ENCODE measurements around the gene CPLANE1. TPM values are rescaled to one million over a fixed set of nuclear protein-coding genes. Genes with fewer than 3 reads are reported as not detected.
A peak's percentile ranks its signal among the peaks of the same experiment; 100 is the strongest.

The CPLANE1 gene
- total RNA-seq, 4 donors from 2014 or later: 6.3 to 28.2 (median 12.0) TPM

DNA sequence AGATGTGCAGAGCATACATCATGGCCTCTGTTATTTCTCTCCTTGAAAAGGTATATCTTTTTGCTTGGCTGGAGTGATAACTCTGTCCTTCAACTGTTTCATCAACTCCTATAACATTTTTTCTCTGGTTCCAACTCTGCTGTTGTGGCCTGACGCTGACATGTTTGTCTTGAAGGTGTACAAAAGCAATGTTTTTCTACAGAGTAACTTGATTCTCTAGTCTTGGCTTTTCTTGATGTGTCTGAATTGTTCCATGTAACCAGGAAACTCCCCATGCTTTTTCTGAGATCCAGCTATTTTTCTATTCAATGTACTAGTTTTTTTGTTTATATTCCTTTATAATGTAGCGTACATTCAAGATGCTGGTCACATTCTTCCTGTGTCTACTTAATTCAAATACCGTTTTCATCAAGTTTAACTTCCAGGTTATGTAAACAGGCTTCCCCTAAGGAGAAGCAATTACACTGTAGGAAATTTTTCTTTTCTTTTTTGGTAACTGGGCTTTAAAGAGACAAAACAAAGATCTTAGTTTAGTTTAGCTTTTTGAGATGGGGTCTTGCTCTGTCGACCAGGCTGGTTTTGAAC lies 6.7 kb upstream of the CPLANE1 start:
- 91% methylated on average over 4 of the region's 4 CpGs for WGBS
- DNase-seq (ENCODE audit: low spot score in 2 of 2): no peak
- Histone ChIP-seq H3K4me3 (no peak overlapping the region), H3K27ac (no peak overlapping the region), H3K4me1 (no peaks in the 10 kb centered on the region), H3K9me3 (no peaks in the 10 kb centered on the region), H3K27me3 (no peaks in the 10 kb centered on the region), H3K36me3 (no peaks in the 10 kb centered on the region)
- TF ChIP-seq EP300 (IDR thresholded peaks at IDR 0.05) (no peak), POLR2AphosphoS5 (IDR thresholded peaks at IDR 0.05) (no peak), POLR2A (IDR thresholded peaks at IDR 0.05) (no peak)
- TF ChIP-seq, protein P1, sequence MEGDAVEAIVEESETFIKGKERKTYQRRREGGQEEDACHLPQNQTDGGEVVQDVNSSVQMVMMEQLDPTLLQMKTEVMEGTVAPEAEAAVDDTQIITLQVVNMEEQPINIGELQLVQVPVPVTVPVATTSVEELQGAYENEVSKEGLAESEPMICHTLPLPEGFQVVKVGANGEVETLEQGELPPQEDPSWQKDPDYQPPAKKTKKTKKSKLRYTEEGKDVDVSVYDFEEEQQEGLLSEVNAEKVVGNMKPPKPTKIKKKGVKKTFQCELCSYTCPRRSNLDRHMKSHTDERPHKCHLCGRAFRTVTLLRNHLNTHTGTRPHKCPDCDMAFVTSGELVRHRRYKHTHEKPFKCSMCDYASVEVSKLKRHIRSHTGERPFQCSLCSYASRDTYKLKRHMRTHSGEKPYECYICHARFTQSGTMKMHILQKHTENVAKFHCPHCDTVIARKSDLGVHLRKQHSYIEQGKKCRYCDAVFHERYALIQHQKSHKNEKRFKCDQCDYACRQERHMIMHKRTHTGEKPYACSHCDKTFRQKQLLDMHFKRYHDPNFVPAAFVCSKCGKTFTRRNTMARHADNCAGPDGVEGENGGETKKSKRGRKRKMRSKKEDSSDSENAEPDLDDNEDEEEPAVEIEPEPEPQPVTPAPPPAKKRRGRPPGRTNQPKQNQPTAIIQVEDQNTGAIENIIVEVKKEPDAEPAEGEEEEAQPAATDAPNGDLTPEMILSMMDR (IDR thresholded peaks at IDR 0.05): no peak

DNA sequence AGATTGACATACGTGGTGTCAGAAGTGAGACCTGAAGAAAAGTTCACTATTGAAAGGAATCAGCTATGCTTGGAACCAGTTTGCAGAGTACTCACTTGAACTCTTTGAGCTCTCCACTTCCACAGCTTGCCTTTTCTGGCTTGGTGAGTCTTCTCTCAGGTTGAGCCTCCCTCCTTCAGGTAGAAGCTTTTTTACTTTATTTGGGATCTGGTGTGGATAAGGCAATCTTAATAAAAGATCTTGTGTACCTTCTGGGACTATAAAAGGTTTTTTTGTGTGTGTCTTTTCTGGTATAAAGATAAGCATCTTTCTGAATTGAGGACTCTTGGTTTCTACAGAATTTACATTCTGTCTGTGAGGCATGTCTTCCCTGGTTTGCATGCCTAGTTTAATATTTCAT lies 5.4 kb upstream of the CPLANE1 start:
- H3K4me3 ChIP-seq: no peak overlapping the region

GRCh38 chr5:37251665-37252064 lies 2.5 kb upstream of the CPLANE1 start:
- TF ChIP-seq POLR2AphosphoS5 (IDR thresholded peaks at IDR 0.05): no peak
- no peak for TF ChIP-seq POLR2A (IDR thresholded peaks at IDR 0.05)
- no peak for TF ChIP-seq EP300 (IDR thresholded peaks at IDR 0.05)
- TF ChIP-seq, protein P1 (IDR thresholded peaks at IDR 0.05): no peak
- no peaks in the 10 kb centered on the region for H3K9me3 ChIP-seq
- no peaks in the 10 kb centered on the region for H3K36me3 ChIP-seq
- DNase-seq (ENCODE audit: low spot score in 2 of 2): no peak
- H3K4me1 ChIP-seq: peaks cover 24% of the 10 kb centered on the region
- no peak overlapping the region for H3K4me3 ChIP-seq
- H3K27me3 ChIP-seq: no peaks in the 10 kb centered on the region
- H3K27ac ChIP-seq: no peak overlapping the region

More for the DNA sequence above, 5.4 kb upstream of the CPLANE1 start:
- no peak overlapping the region for H3K27ac ChIP-seq
- no peaks in the 10 kb centered on the region for H3K9me3 ChIP-seq
- H3K36me3 ChIP-seq: no peaks in the 10 kb centered on the region
- no peaks in the 10 kb centered on the region for H3K27me3 ChIP-seq
- WGBS: 100% methylated on average over 1 of the region's 1 CpG
- peaks cover 4% of the 10 kb centered on the region for H3K4me1 ChIP-seq
- no peak for DNase-seq (ENCODE audit: low spot score in 2 of 2)
- TF ChIP-seq POLR2A (IDR thresholded peaks at IDR 0.05) (no peak), EP300 (IDR thresholded peaks at IDR 0.05) (no peak), POLR2AphosphoS5 (IDR thresholded peaks at IDR 0.05) (no peak)
- TF ChIP-seq, protein P1 (IDR thresholded peaks at IDR 0.05): no peak

DNA sequence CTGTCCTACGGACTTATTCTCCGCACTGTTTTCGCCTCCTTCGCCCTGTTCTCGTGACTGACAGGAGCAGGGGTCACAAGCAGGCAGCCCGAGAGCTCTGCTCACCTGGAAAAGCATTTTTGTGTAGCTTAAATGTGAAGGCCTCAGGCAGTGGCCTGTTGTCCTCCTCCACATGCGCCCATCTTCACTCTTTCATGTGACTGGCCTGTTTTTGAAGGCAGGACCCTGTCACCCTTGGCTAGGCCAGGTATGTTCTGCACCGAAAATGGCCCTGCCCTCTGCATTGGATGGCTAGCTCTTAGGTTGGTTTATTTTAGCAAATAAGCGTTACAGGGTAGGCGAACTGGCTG lies 614 bp upstream of the CPLANE1 start:
- Histone ChIP-seq H3K27ac (peak overlapping the region; percentile 89), H3K4me3 (peak overlapping the region; percentile 83)
- WGBS: 74% methylated on average over 10 of the region's 10 CpGs

GRCh38 chr5:37248421-37248969 lies 681 bp downstream of the CPLANE1 start:
- Histone ChIP-seq H3K36me3 (no peaks in the 10 kb centered on the region), H3K27ac (peak overlapping the region; percentile 89), H3K27me3 (no peaks in the 10 kb centered on the region), H3K4me3 (peak overlapping the region; percentile 83), H3K4me1 (peaks cover 24% of the 10 kb centered on the region), H3K9me3 (no peaks in the 10 kb centered on the region)
- DNase-seq (ENCODE audit: low spot score in 2 of 2): no peak
- TF ChIP-seq POLR2A (IDR thresholded peaks at IDR 0.05) (no peak), POLR2AphosphoS5 (IDR thresholded peaks at IDR 0.05) (no peak), EP300 (IDR thresholded peaks at IDR 0.05) (no peak)
- TF ChIP-seq, protein P1 (IDR thresholded peaks at IDR 0.05): no peak
- WGBS: 9% methylated on average over 19 of the region's 19 CpGs

More for the DNA sequence above, 614 bp upstream of the CPLANE1 start:
- no peaks in the 10 kb centered on the region for H3K27me3 ChIP-seq
- H3K4me1 ChIP-seq: peaks cover 24% of the 10 kb centered on the region
- DNase-seq (ENCODE audit: low spot score in 2 of 2): no peak
- TF ChIP-seq POLR2AphosphoS5 (IDR thresholded peaks at IDR 0.05): no peak
- TF ChIP-seq, protein P1 (IDR thresholded peaks at IDR 0.05): no peak
- TF ChIP-seq POLR2A (IDR thresholded peaks at IDR 0.05): no peak
- no peak for TF ChIP-seq EP300 (IDR thresholded peaks at IDR 0.05)
- H3K36me3 ChIP-seq: no peaks in the 10 kb centered on the region
- H3K9me3 ChIP-seq: no peaks in the 10 kb centered on the region

All from suprapubic skin (tissue), 4 donors.